NB4 (cell line): ENCODE measurements around the gene DUSP22.

ENCODE experiments used
- DNase-seq: peaks from one replicate; pipeline ENCODE4 v3.0.0; 2010; ENCODE audit warnings: low read depth
- H3K4me3 ChIP-seq: one replicate; pipeline ENCODE4 v1.5.1; 2011; ENCODE audit warnings: mild to moderate bottlenecking, low read depth, low read length, moderate library complexity
- MYC ChIP-seq: IDR thresholded peaks from 2 replicates; pipeline ENCODE4 v1.6.1; 2011; ENCODE audit warnings: low read depth, low read length
- POLR2A ChIP-seq: IDR thresholded peaks from 2 replicates; pipeline ENCODE4 v1.6.1; 2011; ENCODE audit warnings: mild to moderate bottlenecking; ENCODE audit not compliant: insufficient read length; ENCODE audit errors: extremely low read depth
- TF ChIP-seq, protein P1 (sequence below): IDR thresholded peaks from one replicate; pipeline ENCODE4 v1.5.1; 2012; ENCODE audit warnings: low read depth, low read length
- TF ChIP-seq, protein P2 (sequence below): IDR thresholded peaks from 2 replicates; pipeline ENCODE4 v1.6.1; 2011; ENCODE audit warnings: low read depth, low read length

DUSP22 gene

GRCh38 chr6:299104-299980 is 7.1 kb downstream of the DUSP22 start:
- peak; percentile 69 for DNase-seq
- peak overlapping the region; percentile 29 for H3K4me3 ChIP-seq
- no peak for TF ChIP-seq MYC
- TF ChIP-seq, protein P1, sequence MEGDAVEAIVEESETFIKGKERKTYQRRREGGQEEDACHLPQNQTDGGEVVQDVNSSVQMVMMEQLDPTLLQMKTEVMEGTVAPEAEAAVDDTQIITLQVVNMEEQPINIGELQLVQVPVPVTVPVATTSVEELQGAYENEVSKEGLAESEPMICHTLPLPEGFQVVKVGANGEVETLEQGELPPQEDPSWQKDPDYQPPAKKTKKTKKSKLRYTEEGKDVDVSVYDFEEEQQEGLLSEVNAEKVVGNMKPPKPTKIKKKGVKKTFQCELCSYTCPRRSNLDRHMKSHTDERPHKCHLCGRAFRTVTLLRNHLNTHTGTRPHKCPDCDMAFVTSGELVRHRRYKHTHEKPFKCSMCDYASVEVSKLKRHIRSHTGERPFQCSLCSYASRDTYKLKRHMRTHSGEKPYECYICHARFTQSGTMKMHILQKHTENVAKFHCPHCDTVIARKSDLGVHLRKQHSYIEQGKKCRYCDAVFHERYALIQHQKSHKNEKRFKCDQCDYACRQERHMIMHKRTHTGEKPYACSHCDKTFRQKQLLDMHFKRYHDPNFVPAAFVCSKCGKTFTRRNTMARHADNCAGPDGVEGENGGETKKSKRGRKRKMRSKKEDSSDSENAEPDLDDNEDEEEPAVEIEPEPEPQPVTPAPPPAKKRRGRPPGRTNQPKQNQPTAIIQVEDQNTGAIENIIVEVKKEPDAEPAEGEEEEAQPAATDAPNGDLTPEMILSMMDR, result no peak
- no peak for TF ChIP-seq POLR2A
- TF ChIP-seq, protein P2, sequence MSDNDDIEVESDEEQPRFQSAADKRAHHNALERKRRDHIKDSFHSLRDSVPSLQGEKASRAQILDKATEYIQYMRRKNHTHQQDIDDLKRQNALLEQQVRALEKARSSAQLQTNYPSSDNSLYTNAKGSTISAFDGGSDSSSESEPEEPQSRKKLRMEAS, result no peak

GRCh38 chr6:300026-300425 is 7.7 kb downstream of the DUSP22 start:
- DNase-seq, result no peak

DNA sequence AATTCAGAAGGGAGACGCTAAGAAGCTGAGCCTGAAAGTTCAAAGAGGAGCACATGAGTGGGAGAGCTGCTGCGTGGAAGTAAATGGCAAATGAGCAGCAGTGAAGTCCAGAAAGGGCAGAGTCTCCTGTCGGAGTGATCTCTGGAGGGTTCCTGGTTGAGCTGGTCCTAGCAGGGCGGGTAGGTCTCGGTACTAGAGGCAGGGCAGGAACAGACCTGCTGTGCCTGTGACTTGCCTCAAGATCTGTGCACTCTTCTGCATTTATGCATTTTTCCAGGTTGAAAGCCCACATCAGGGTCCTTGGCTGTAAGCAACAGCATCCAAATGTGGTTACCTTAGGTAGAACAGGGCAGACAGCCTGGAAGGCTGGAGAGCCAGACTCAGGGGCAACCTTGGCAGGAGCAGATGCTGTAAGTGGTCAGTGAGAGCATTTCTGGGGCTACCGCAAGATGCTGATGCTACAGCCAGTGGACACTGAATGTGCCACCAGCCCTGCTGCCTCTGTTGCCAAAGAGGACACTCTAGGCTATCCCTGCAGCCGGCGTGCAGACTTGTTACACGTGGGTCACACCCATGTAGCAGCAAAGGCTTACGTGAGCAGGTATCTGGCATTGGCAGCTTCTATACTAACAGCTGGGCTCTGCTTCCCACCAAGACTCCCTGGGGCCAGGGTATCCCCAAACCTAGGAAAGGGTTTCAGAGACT is 8.4 kb downstream of the DUSP22 start:
- DNase-seq, result no peak
- TF ChIP-seq MYC (no peak), POLR2A (no peak)
- TF ChIP-seq, protein P2, result no peak
- TF ChIP-seq, protein P1, result no peak
- no peak overlapping the region for H3K4me3 ChIP-seq

More at GRCh38 chr6:300026-300425, 7.7 kb downstream of the DUSP22 start:
- TF ChIP-seq, protein P1, result no peak
- TF ChIP-seq MYC (no peak), POLR2A (no peak)
- TF ChIP-seq, protein P2, result no peak
- no peak overlapping the region for H3K4me3 ChIP-seq

- TF ChIP-seq, protein P1, result no peak
- no peak for TF ChIP-seq POLR2A
- DNase-seq, result no peak
- H3K4me3 ChIP-seq, result no peak overlapping the region
These were observed 9.2 kb downstream of the DUSP22 start for GRCh38 chr6:301526-301925.

DNA sequence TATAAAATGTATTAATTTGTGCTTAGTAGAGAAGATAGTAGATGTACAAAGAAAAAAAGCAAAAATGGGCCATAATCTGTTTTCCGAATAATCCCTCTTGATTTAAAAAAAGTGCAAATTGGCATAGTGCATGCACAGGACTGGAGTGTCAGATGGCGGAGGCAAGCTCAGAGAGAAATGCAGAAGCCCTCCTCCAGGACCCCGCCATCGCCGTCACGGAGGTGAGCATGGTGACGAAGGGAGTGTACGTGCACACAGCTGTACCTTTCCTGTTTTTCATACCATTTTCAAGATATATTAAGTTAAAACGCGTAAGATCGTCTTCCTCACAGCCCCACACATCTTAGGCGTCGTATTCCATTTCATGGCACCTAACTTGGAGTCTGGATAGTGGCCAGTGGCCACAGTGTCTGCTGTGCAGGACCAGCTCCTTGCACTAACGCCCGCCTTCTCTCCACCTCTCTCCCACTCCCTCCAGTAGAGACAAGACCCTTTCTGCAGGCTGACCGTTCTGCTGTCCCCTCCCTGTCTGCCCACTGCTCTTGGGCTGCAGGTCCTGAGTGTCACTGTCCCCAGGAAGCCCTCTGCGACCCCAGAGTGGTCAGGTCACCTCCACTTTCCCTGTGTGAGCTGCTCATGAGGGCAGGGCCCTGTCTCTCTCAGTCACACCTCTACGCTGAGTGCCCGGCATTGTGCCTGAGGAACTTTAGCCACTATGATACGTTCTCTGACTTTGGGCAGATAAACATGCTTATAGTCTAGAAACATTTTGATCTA is 9.8 kb downstream of the DUSP22 start:
- no peak overlapping the region for H3K4me3 ChIP-seq

More for the DNA sequence above, 9.8 kb downstream of the DUSP22 start:
- DNase-seq, result no peak
- TF ChIP-seq, protein P2, result no peak
- TF ChIP-seq, protein P1, result no peak
- TF ChIP-seq POLR2A (no peak), MYC (no peak)
